A673 (cell line): ENCODE data around the gene LGR6. TPM values are rescaled to one million over a fixed set of nuclear protein-coding genes. Genes with fewer than 3 reads are reported as not detected.

Source experiments
- BruUV-seq: library from RNA; stranded (reverse); fragments of 400-500 nt; replicated peaks from 2 replicates; lab custom pipeline; 2021; lab: Mats Ljungman, UMichigan
- CTCF ChIA-PET: fragments of 300-600 bp; sonication (Branson Sonifier 250); formaldehyde crosslinking; loops from one replicate; lab custom pipeline; 2022; ENCODE audit warnings: antibody characterized with exemption; lab: Charles Lee
- POLR2A ChIA-PET: fragments of 300-600 bp; sonication (Branson Sonifier 250); formaldehyde crosslinking; loops from one replicate; lab custom pipeline; 2022; ENCODE audit warnings: antibody characterized with exemption; ENCODE audit not compliant: low non-redundant PET; lab: Charles Lee
- DNase-seq: peaks from one replicate; pipeline ENCODE4 v3.0.0-alpha.2; 2015; ENCODE audit warnings: low spot score
- H3K27ac ChIP-seq: fragments of 200-600 bp; sonication (generic); 2 replicates; pipeline ENCODE4 v1.5.1; 2016; ENCODE audit warnings: mixed run types, low read depth, mild to moderate bottlenecking, mixed read lengths, antibody characterized with exemption, low read length; ENCODE audit not compliant: poor library complexity, severe bottlenecking
- H3K27me3 ChIP-seq: fragments of 200-600 bp; sonication (generic); replicated peaks from 2 replicates; pipeline ENCODE4 v1.6.1; 2017; ENCODE audit warnings: mixed run types, low read depth, mild to moderate bottlenecking, mixed read lengths, antibody characterized with exemption, low read length; ENCODE audit not compliant: insufficient read depth, poor library complexity
- H3K36me3 ChIP-seq: fragments of 200-600 bp; sonication (generic); 2 replicates; pipeline ENCODE4 v1.6.1; 2016; ENCODE audit warnings: mixed run types, mild to moderate bottlenecking, mixed read lengths, antibody characterized with exemption, low read length; ENCODE audit not compliant: insufficient read depth, poor library complexity, severe bottlenecking
- H3K4me1 ChIP-seq: fragments of 200-600 bp; sonication (generic); 2 replicates; pipeline ENCODE4 v1.6.1; 2017; ENCODE audit warnings: mixed run types, mild to moderate bottlenecking, mixed read lengths, antibody characterized with exemption, low read length; ENCODE audit not compliant: insufficient read depth, poor library complexity, severe bottlenecking
- H3K4me3 ChIP-seq: fragments of 200-600 bp; sonication (generic); 2 replicates; pipeline ENCODE4 v1.5.1; 2016; ENCODE audit warnings: low read depth, mixed run types, mild to moderate bottlenecking, mixed read lengths, low read length; ENCODE audit not compliant: poor library complexity, severe bottlenecking
- H3K9me3 ChIP-seq: fragments of 200-600 bp; sonication (generic); 2 replicates; pipeline ENCODE4 v1.6.1; 2016; ENCODE audit warnings: mixed run types, low read depth, mild to moderate bottlenecking, mixed read lengths, antibody characterized with exemption, low read length; ENCODE audit not compliant: poor library complexity, severe bottlenecking
- EZH2 ChIP-seq: fragments of 200-600 bp; sonication (generic); IDR thresholded peaks from 2 replicates; pipeline ENCODE4 v1.6.1; 2017; ENCODE audit warnings: borderline replicate concordance, low read depth, mild to moderate bottlenecking, mixed read lengths, antibody characterized with exemption, low read length; ENCODE audit not compliant: poor library complexity, severe bottlenecking
- intact Hi-C: fragments of 100-400 bp; cut with micrococcal nuclease; formaldehyde crosslinking; loops from one replicate; pipeline ENCODE4 v1.10.0; 2022; ENCODE audit not compliant: unreplicated experiment
- total RNA-seq: library from RNA; stranded (reverse); gene quantifications from 2 replicates; pipeline ENCODE4 v1.2.3, GENCODE V29; 2021
- TF ChIP-seq, protein P1 (sequence below): fragments of 300-800, 200-600 bp; sonication (generic); conservative IDR thresholded peaks from 2 replicates; pipeline ENCODE4 v1.5.1; 2017; ENCODE audit warnings: low read depth, mild to moderate bottlenecking, antibody characterized with exemption, low read length, moderate library complexity, mixed read lengths

Gene LGR6
- total RNA-seq, 1 experiment from 2014 or later: not detected

- H3K4me1 ChIP-seq: no peaks in the 10 kb centered on the region
- TF ChIP-seq EZH2: no peak
- TF ChIP-seq, protein P1, sequence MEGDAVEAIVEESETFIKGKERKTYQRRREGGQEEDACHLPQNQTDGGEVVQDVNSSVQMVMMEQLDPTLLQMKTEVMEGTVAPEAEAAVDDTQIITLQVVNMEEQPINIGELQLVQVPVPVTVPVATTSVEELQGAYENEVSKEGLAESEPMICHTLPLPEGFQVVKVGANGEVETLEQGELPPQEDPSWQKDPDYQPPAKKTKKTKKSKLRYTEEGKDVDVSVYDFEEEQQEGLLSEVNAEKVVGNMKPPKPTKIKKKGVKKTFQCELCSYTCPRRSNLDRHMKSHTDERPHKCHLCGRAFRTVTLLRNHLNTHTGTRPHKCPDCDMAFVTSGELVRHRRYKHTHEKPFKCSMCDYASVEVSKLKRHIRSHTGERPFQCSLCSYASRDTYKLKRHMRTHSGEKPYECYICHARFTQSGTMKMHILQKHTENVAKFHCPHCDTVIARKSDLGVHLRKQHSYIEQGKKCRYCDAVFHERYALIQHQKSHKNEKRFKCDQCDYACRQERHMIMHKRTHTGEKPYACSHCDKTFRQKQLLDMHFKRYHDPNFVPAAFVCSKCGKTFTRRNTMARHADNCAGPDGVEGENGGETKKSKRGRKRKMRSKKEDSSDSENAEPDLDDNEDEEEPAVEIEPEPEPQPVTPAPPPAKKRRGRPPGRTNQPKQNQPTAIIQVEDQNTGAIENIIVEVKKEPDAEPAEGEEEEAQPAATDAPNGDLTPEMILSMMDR: no peak
- CTCF ChIA-PET: no interaction called here
- no peaks in the 10 kb centered on the region for H3K36me3 ChIP-seq
- peaks cover 33% of the 10 kb centered on the region for H3K27me3 ChIP-seq
- no peaks in the 10 kb centered on the region for H3K9me3 ChIP-seq
- no TSS peak for BruUV-seq
- no peak overlapping the region for H3K4me3 ChIP-seq
- H3K27ac ChIP-seq: no peak overlapping the region
- DNase-seq: no peak
- intact Hi-C loops: no loop called here
- POLR2A ChIA-PET: no interaction called here
These were observed 75.2 kb downstream of the LGR6 start for GRCh38 chr1:202268817-202269216.

- intact Hi-C loops: no loop called here
- BruUV-seq: no TSS peak
- TF ChIP-seq, protein P1: no peak
- TF ChIP-seq EZH2: no peak
- no peaks in the 10 kb centered on the region for H3K4me1 ChIP-seq
- H3K27me3 ChIP-seq: peaks cover 12% of the 10 kb centered on the region
- CTCF ChIA-PET: interaction anchor here (0.6 kb wide), 1 partner anchor 110 kb away, joined by 5 read pairs; no protein-coding TSS in a partner anchor
- no peak overlapping the region for H3K4me3 ChIP-seq
- no peak for DNase-seq
- H3K9me3 ChIP-seq: no peaks in the 10 kb centered on the region
- POLR2A ChIA-PET: no interaction called here
- H3K27ac ChIP-seq: no peak overlapping the region
- H3K36me3 ChIP-seq: no peaks in the 10 kb centered on the region
These were observed 77.3 kb downstream of the LGR6 start for GRCh38 chr1:202270871-202271326.

- POLR2A ChIA-PET: no interaction called here
- no peak for DNase-seq
- TF ChIP-seq EZH2: no peak
- TF ChIP-seq, protein P1: no peak
- Histone ChIP-seq H3K27ac (no peak overlapping the region), H3K27me3 (peaks cover 3% of the 10 kb centered on the region), H3K9me3 (no peaks in the 10 kb centered on the region), H3K4me3 (no peak overlapping the region), H3K4me1 (no peaks in the 10 kb centered on the region), H3K36me3 (no peaks in the 10 kb centered on the region)
- BruUV-seq: no TSS peak
- intact Hi-C loops: no loop called here
- CTCF ChIA-PET: no interaction called here
These were observed 78.7 kb downstream of the LGR6 start for GRCh38 chr1:202272103-202272845.
